H54 (cell line): Measurements from ENCODE around the gene NRAP.
"Not testable (repeated sequence)": the region's sequence is repeated elsewhere in the genome, so short reads cannot be mapped to it uniquely, and the experiment has no call there.

Source experiments
- DNase-seq: peaks from one replicate; pipeline ENCODE4 v3.0.0; 2011; ENCODE audit warnings: low spot score, mixed read lengths; ENCODE audit not compliant: insufficient read length
- FAIRE-seq: peaks from 3 replicates; lab custom pipeline; 2011; peaks lifted over from hg19 to GRCh38; lab: Jason Lieb, UNC
- POLR2A ChIP-seq: IDR thresholded peaks from 2 replicates; pipeline ENCODE4 v1.6.1; 2011; ENCODE audit warnings: low read depth, mild to moderate bottlenecking, low read length

NRAP gene

GRCh38 chr10:113657544-113657943 lies 6.3 kb downstream of the NRAP start:
- no peak for FAIRE-seq
- no peak for DNase-seq
- TF ChIP-seq POLR2A, result no peak

- no peak for TF ChIP-seq POLR2A
- FAIRE-seq (no peak), DNase-seq (no peak)
Measured at GRCh38 chr10:113656896-113657295, 6.9 kb downstream of the NRAP start.

GRCh38 chr10:113652456-113652855 lies 11.4 kb downstream of the NRAP start:
- DNase-seq, FAIRE-seq: not testable (repeated sequence)

- no peak for TF ChIP-seq POLR2A
Measured at GRCh38 chr10:113651898-113652297, 11.9 kb downstream of the NRAP start.

GRCh38 chr10:113651021-113651420 lies 12.8 kb downstream of the NRAP start:
- no peak for DNase-seq
- FAIRE-seq, result no peak
- TF ChIP-seq POLR2A, result no peak

More at GRCh38 chr10:113651898-113652297, 11.9 kb downstream of the NRAP start:
- DNase-seq (no peak), FAIRE-seq (no peak)

GRCh38 chr10:113650172-113650571 lies 13.7 kb downstream of the NRAP start:
- no peak for TF ChIP-seq POLR2A
- FAIRE-seq, result no peak
- no peak for DNase-seq

GRCh38 chr10:113648478-113648877 lies 15.4 kb downstream of the NRAP start:
- FAIRE-seq (no peak), DNase-seq (no peak)
- TF ChIP-seq POLR2A, result no peak

GRCh38 chr10:113647812-113648211 lies 16.0 kb downstream of the NRAP start:
- no peak for TF ChIP-seq POLR2A
- no peak for FAIRE-seq
- no peak for DNase-seq

GRCh38 chr10:113646336-113647201 lies 17.3 kb downstream of the NRAP start:
- no peak for DNase-seq
- no peak for FAIRE-seq
- no peak for TF ChIP-seq POLR2A

GRCh38 chr10:113644185-113645120 lies 19.4 kb downstream of the NRAP start:
- DNase-seq (no peak), FAIRE-seq (no peak)
- no peak for TF ChIP-seq POLR2A

GRCh38 chr10:113643183-113643582 lies 20.7 kb downstream of the NRAP start:
- DNase-seq (no peak), FAIRE-seq (no peak)
- no peak for TF ChIP-seq POLR2A

- FAIRE-seq, result no peak
- no peak for TF ChIP-seq POLR2A
- DNase-seq, result no peak
Measured at GRCh38 chr10:113641702-113642101, 22.1 kb downstream of the NRAP start.

- FAIRE-seq (no peak), DNase-seq (no peak)
- no peak for TF ChIP-seq POLR2A
Measured at GRCh38 chr10:113639966-113640365, 23.9 kb downstream of the NRAP start.
